ENCODE results near the gene HLA-DMB. TPM values are rescaled to one million over a fixed set of nuclear protein-coding genes. Genes with fewer than 3 reads are reported as not detected.

Gene HLA-DMB
- polyA plus RNA-seq, 1 donor from 2014 or later, result 2.9 TPM

- Histone ChIP-seq H3K79me2 (replicated peaks; ENCODE audit: insufficient read depth, low read length) (no peaks in the 10 kb centered on the region), H3K27ac (ENCODE audit: low read length) (no peak overlapping the region), H3K27me3 (ENCODE audit: insufficient read depth, low read depth, low read length) (no peaks in the 10 kb centered on the region), H3K4me3 (ENCODE audit: low read length) (no peak overlapping the region), H2AFZ (ENCODE audit: low read depth, low read length) (no peak overlapping the region), H3K36me3 (ENCODE audit: insufficient read depth, low read length) (no peaks in the 10 kb centered on the region), H3K9ac (ENCODE audit: low read length) (no peak overlapping the region), H4K20me1 (ENCODE audit: insufficient read depth) (no peaks in the 10 kb centered on the region), H3F3A (ENCODE audit: insufficient read depth, low read length, poor library complexity, severe bottlenecking) (no peaks in the 10 kb centered on the region), H3K9me3 (ENCODE audit: low read length) (no peaks in the 10 kb centered on the region), H3K9me2 (ENCODE audit: insufficient read depth, low read length) (no peaks in the 10 kb centered on the region), H3K4me2 (ENCODE audit: low read length) (no peak overlapping the region)
- no peak for TF ChIP-seq TAF1 (IDR thresholded peaks at IDR 0.05; ENCODE audit: low read depth)
- no peak for TF ChIP-seq EP300 (conservative IDR thresholded peaks at IDR 0.05; ENCODE audit: poor library complexity, severe bottlenecking)
- peak; percentile 62 for TF ChIP-seq CTCF (IDR thresholded peaks at IDR 0.05; ENCODE audit: poor library complexity, severe bottlenecking)
- TF ChIP-seq MXI1 (conservative IDR thresholded peaks at IDR 0.05; ENCODE audit: poor library complexity, severe bottlenecking), result no peak
- TF ChIP-seq EZH2 (IDR thresholded peaks at IDR 0.05; ENCODE audit: borderline replicate concordance, insufficient read depth, low read length, poor library complexity, severe bottlenecking), result no peak
- TF ChIP-seq REST (IDR thresholded peaks at IDR 0.05; ENCODE audit: borderline replicate concordance), result no peak
- peak; percentile 45 for TF ChIP-seq RAD21 (conservative IDR thresholded peaks at IDR 0.05)
- TF ChIP-seq SMC3 (conservative IDR thresholded peaks at IDR 0.05; ENCODE audit: poor library complexity), result peak; percentile 69
- TF ChIP-seq POLR2AphosphoS5 (IDR thresholded peaks at IDR 0.05), result no peak
Observed at GRCh38 chr6:32933661-32934085, 7.2 kb downstream of the HLA-DMB start.

GRCh38 chr6:32932132-32932868, 8.5 kb downstream of the HLA-DMB start:
- no peaks in the 10 kb centered on the region for H3K9me3 ChIP-seq (ENCODE audit: low read length)
- TF ChIP-seq EZH2 (IDR thresholded peaks at IDR 0.05; ENCODE audit: borderline replicate concordance, insufficient read depth, low read length, poor library complexity, severe bottlenecking), result no peak
- no peak for TF ChIP-seq POLR2AphosphoS5 (IDR thresholded peaks at IDR 0.05)
- TF ChIP-seq CTCF (IDR thresholded peaks at IDR 0.05; ENCODE audit: poor library complexity, severe bottlenecking), result no peak
- no peaks in the 10 kb centered on the region for H3K36me3 ChIP-seq (ENCODE audit: insufficient read depth, low read length)
- H3F3A ChIP-seq (ENCODE audit: insufficient read depth, low read length, poor library complexity, severe bottlenecking), result no peaks in the 10 kb centered on the region
- no peaks in the 10 kb centered on the region for H3K9me2 ChIP-seq (ENCODE audit: insufficient read depth, low read length)
- H3K79me2 ChIP-seq (replicated peaks; ENCODE audit: insufficient read depth, low read length), result no peaks in the 10 kb centered on the region
- H3K9ac ChIP-seq (ENCODE audit: low read length), result no peak overlapping the region
- no peak overlapping the region for H3K4me3 ChIP-seq (ENCODE audit: low read length)
- no peaks in the 10 kb centered on the region for H3K27me3 ChIP-seq (ENCODE audit: insufficient read depth, low read depth, low read length)
- H3K27ac ChIP-seq (ENCODE audit: low read length), result no peak overlapping the region
- H2AFZ ChIP-seq (ENCODE audit: low read depth, low read length), result no peak overlapping the region
- no peaks in the 10 kb centered on the region for H4K20me1 ChIP-seq (ENCODE audit: insufficient read depth)
- no peak overlapping the region for H3K4me2 ChIP-seq (ENCODE audit: low read length)
